DND-41 (cell line): Measurements from ENCODE around the gene ENO4.

ENCODE experiments used
- CTCF ChIP-seq: IDR thresholded peaks from 2 replicates; pipeline ENCODE4 v1.5.1; 2012; ENCODE audit warnings: borderline replicate concordance, low read length, moderate library complexity, mild to moderate bottlenecking; ENCODE audit not compliant: poor library complexity, severe bottlenecking; ENCODE audit errors: extremely low read depth
- EZH2 ChIP-seq: IDR thresholded peaks from 3 replicates; pipeline ENCODE4 v1.6.1; 2012; ENCODE audit warnings: borderline replicate concordance, low read depth, mild to moderate bottlenecking, moderate library complexity, low read length, inconsistent platforms; ENCODE audit not compliant: severe bottlenecking

- TF ChIP-seq EZH2 = no peak
- TF ChIP-seq CTCF = no peak
Observed at GRCh38 chr10:116853287-116853686, 4.0 kb downstream of the ENO4 start.
